GM21717 (cell line): ENCODE data around the gene RRP8.
A peak's percentile ranks its signal among the peaks of the same experiment; 100 is the strongest.

Source experiments
- ATAC-seq: cut with Tn5 transposase; IDR thresholded peaks from one replicate; pipeline ENCODE4 v1.9.1; 2021; ENCODE audit warnings: mild to moderate bottlenecking, moderate library complexity; ENCODE audit not compliant: unreplicated experiment

The RRP8 gene

GRCh38 chr11:6603287-6604080, at the start of gene RRP8, which contains the start of gene ILK:
TSS of gene RRP8 (minus strand) at chr11:6603616. CDS start at chr11:6603502, 114 bp downstream.
TSS of gene ILK (plus strand) at chr11:6603774. CDS start at chr11:6604272, 498 bp downstream.
- ATAC-seq, result peak; percentile 77

DNA sequence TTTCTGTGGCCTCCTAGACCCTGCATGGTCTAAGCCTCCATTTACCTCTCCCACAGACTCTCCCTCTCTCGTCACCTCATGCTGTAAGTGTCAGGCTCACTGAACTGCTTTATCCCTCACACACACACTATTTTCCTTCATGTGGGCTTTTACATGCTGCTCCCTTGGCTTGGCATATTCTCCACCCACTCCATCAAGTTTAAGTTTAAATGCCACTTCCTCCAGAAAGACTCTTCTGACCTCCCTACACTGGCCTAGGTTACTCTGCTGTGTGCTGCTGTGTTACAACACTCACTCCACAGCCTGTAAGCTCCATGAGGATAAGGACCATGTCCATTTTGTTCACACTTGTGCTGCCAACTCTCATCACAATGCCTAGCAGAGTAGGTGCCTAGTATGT, 49.7 kb upstream of the RRP8 start:
- no peak for ATAC-seq

DNA sequence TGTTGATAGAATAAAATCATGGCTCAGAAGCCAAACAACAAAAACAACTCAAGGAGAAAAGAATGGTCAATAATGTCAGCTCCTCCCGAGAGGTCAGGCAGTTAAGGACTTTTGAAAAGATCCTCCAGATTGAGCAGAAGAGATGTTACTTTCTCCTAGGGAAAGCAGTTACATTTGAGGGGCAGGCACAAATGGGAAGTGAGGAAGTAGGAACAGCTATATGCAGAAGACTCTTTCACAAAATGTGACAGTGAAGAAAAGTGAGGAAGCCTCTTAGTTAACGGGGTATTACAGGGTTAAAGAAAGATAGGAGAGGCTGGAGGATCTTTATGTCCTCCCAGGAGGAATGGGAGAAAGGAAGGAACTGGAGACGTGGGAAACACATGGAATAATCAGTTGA, 48.8 kb upstream of the RRP8 start:
- no peak for ATAC-seq

- no peak for ATAC-seq
Measured at GRCh38 chr11:6650980-6651379, 47.6 kb upstream of the RRP8 start.

GRCh38 chr11:6650104-6650503, 46.7 kb upstream of the RRP8 start:
- ATAC-seq, result no peak

- ATAC-seq, result no peak
Measured at GRCh38 chr11:6648501-6648900, 45.1 kb upstream of the RRP8 start.

- no peak for ATAC-seq
Measured at GRCh38 chr11:6647836-6648235, 44.4 kb upstream of the RRP8 start.

DNA sequence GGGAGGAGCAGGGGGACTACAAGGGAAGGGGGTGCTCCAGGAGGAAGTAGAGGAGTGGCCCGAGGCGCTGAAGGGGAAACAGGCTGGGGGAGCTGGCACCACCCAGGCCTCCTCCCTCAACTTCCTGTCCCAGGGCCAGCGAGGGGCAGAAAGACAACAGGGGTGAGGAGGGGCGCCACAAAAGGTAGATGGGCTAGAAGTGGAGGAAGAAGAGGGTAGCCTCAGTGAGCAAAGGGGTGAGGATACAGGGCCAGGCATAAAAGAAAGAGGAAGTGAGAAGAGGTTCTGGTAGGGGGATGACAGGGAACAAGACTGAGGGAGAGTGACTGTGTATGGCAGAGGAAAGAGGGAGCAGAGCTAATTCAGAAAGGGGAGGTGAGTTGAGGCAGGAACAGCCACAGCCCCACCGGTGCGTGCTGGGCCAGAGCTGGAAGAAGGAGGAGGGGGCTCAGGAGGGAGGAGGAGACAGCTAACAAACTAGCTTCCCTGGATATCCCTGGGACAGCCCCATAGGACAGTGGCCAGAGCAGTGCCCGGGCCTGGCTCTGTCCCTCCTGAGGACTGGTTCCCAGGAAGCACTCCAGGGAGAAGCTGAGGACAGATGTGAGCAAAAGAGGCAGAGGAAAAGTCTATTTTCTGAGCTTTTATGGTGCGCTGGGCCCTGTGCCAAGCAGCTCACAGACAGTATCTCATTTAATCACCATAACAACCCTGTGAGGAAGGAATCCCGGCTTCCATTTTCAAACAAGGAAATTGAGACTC, 43.7 kb upstream of the RRP8 start:
- ATAC-seq, result peak; percentile 95

DNA sequence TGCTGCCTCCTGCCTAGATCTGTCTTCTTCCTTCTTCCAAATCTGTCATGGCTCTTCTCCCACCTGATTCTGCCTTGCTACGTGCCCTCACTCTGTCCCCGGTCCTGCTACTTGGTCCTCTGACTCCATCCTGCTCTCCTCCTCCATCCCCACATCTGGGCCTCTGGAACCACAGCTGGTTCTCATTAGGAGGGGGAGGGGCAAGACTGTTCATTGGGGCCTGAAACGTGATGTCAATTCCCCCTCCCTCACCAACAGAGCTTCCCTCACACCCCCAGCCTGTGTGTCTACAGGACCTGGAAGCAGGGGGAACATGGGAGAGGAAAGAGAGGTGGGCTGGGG, 43.1 kb upstream of the RRP8 start:
- ATAC-seq, result no peak

DNA sequence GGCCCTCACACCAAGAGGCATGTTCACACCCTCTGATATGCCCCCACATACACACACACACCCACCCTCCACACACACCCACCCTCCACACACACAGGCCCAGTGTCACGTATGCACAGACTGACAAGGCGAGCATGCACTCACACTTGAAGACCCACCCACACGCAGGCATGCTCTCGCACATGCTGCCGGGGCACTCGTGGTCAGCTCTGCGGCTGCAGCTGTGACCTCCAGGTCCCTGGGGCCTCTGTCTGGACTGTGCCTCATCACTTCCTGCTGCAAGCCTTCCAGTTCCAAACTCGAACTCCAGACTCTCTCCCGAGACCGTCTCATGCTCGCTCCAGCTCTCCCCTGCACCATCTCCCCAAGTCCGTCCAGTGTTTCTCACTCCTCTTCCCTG, 42.7 kb upstream of the RRP8 start:
- no peak for ATAC-seq

DNA sequence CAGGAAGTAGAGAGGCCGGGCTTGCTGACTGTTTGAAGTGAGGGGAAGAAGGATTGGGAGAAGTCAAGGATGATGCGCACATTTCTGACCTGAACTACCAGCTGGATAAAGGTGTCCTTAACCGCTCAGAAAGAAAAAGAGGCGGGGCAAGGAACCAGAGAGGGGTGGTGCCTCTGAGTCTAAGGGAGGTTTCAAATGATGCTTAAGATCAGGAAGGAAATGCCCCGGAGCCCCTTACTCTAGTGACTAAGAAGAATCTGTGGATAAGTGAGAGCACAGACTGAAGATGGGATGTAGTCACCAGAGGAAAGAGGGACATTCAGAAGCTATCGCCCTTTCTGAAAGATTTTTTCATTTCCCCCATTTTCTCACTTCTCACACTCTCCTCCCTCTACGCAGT, 39.5 kb upstream of the RRP8 start:
- no peak for ATAC-seq

GRCh38 chr11:6640985-6641701, 37.7 kb upstream of the RRP8 start:
- ATAC-seq, result no peak

DNA sequence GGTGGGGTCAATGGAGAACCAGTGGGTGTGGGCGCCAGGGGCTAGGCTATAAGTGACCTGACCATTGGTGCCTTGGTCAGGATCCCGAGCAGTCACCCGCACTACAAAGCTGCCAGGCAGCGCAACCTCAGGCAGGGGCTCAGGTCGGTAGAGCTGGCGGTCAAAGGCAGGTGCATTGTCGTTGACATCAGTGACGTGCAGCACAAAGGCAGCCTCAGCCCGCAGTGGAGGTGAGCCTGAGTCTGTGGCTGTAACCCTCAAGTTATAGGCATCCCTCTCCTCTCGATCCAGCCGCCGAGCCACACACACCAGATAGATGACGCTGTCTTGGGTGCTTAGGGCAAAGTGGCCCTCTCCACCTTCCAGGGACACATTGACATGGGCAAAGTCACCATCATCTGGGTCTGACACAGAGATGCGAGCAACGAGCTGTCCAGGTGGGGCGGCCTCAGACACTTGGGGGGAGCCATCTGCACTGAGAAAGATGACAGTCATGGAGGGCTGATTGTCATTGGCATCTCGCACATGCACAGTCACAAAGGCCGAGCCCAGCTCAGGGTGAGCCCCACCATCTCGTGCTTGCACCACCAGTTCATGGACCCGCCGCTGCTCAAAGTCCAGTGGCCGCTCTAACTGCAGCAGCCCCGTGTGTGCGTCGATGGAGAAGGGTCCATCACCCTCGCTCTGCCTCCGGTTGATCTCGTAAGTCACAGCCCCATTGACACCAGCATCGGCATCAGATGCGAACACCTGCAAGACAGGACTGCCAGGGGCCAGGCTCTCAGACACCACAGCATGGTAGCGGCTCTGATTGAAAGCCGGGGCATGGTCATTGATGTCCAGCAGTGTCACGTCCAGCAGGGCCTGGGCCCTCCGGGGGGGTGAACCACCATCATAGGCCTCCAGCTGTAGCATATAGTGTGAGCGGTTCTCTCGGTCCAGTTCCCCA, 36.9 kb upstream of the RRP8 start:
- ATAC-seq, result no peak

- no peak for ATAC-seq
Measured at GRCh38 chr11:6638429-6638828, 35.0 kb upstream of the RRP8 start.

DNA sequence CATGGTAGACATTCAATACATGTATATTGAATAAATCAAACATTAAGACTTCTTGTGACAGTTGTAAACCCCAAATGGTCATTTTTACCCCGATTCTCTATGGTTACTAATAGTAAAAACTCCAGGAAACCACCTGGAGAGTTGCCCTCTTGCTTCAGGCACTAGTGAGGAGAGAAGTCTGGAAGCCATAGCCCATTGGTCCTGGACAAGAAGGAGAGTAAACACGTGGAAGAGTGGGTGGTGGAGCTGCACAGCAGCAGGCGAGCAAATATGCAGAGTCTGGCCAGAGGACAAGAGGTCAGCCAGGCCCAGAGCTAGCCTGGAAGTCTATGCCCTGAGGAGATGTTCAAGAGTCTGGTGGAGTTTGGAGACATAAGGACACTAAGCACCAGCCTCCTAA, 34.5 kb upstream of the RRP8 start:
- no peak for ATAC-seq

GRCh38 chr11:6636480-6636879, 33.1 kb upstream of the RRP8 start:
- ATAC-seq, result no peak

GRCh38 chr11:6635082-6635932, 31.9 kb upstream of the RRP8 start:
- ATAC-seq, result no peak

DNA sequence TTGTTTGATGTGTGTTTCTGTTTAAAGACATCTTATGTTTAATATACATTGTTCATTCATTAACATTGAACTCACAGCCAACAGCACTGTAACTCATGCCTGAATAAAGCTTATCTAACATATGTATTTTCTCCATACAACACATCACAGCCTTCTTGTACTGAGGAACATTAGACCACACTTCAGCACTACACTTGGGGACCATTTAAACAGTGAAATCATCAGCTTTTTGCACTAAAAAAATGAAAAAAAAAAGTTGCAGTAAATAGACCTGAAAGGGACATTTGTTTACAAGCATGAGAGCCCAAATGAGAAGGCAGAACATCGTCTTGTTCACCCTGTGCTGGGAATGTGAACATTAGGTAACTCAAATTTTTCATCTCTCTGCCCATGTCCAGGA, 31.1 kb upstream of the RRP8 start:
- ATAC-seq, result no peak
